KOPT-K1 (cell line): ENCODE data around the gene APOL6.

Experiments
- H3K27ac ChIP-seq: fragments of 200-600 bp; sonication (generic); 2 replicates; pipeline ENCODE4 v1.5.1; 2016; ENCODE audit warnings: antibody characterized with exemption, mild to moderate bottlenecking, low read depth, low read length; ENCODE audit not compliant: poor library complexity, severe bottlenecking
- H3K36me3 ChIP-seq: fragments of 200-600 bp; sonication (generic); 2 replicates; pipeline ENCODE4 v1.5.1; 2017; ENCODE audit warnings: antibody characterized with exemption, mild to moderate bottlenecking, low read length, moderate library complexity; ENCODE audit not compliant: insufficient read depth
- H3K9me3 ChIP-seq: fragments of 200-600 bp; sonication (generic); 2 replicates; pipeline ENCODE4 v1.5.1; 2017; ENCODE audit warnings: antibody characterized with exemption, low read length, mild to moderate bottlenecking; ENCODE audit not compliant: insufficient read depth, poor library complexity, severe bottlenecking

The APOL6 gene, protein sequence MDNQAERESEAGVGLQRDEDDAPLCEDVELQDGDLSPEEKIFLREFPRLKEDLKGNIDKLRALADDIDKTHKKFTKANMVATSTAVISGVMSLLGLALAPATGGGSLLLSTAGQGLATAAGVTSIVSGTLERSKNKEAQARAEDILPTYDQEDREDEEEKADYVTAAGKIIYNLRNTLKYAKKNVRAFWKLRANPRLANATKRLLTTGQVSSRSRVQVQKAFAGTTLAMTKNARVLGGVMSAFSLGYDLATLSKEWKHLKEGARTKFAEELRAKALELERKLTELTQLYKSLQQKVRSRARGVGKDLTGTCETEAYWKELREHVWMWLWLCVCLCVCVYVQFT

DNA sequence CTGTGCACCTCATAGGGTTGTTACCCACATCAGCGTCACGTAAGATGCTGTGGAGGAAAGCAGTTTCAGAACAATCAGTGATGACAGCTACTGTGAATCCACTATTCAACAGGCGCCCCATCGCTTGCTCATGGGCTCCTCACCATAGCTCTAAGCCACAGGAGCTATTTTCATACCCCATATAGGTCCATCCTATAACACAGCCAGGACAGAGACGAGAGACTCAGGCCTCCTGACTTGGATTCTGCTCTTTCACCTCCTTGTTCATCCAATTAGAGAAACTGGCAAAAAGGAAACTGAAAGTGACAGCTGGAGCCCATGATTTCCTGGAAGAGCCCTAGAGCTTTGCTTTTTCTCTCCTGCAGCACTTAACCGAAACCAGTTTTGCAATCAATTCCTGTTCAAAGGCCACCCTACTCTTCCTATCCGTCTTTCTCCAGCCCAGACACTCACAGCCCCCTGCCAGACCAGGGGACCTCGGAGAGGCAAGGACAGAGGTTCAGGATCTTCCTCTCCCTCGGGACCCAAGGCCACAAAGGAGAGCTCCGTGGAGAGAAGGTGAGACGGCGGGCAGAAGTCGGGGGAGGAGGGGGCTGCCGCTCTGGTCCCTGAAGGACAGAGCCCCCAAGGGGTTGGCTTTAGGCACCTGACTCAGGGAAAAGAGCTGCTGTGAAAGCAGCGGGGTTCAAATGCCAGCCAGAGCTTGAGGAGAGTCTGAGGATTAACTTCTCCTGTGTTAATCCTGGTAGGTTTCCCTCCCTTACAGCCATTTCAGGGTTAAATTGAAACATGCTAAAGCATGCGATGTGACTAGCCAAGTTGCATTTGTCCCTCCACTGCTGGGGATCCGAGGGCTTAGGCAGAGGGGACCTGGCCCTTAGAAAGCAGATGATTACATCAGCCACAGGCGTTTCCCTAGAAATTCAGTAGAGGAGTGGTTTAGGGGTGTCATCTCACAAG lies at the start of gene APOL6:
APOL6 (plus strand) TSS at position 381 of the 960 bp plus-strand sequence. CDS start 7,980 bp downstream, outside the sequence.
- Histone ChIP-seq H3K36me3 (peaks cover 7% of the 10 kb centered on the region), H3K27ac (peak within 1 kb of the TSS; percentile 98), H3K9me3 (peaks cover 15% of the 10 kb centered on the region)

DNA sequence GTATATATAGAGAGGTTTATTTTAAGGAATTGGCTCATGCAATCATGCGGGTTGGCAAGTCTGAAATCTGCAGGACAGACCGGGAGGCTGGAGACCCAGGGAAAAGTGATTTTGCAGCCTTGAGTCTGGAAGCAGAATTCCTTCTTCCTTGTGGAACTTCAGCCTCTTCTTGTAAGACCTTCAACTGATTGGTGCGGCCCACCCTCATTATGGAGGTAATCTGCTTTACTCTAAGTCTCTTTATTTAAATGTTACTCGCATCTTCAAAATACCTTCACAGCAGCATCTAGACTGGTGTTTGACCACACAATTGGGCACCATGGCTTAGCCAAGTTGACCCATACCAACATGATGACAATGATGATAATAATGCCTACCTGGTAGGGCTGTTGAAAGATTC lies 48.9 kb upstream of the APOL6 start:
- Histone ChIP-seq H3K36me3 (no peaks in the 10 kb centered on the region), H3K27ac (no peak overlapping the region), H3K9me3 (no peaks in the 10 kb centered on the region)

DNA sequence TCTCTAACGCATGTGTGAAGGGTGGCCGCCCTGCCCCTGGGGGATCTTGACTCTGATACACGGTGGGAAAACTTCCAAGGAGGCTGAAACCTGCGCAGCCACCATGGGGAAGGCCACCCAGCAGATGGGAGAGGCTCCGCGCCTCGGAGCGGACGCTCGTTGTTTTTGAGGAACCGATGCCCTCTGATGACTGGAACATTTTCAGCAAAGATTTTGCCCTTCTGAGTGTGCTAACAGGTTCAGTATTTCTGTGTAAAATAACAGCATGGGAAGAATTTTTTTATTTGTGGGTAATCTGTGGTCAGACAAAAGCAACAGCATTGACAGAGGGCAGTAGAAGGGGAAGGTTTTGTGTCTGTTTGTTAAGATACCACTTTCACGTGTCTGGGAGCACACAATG lies 47.8 kb upstream of the APOL6 start:
- no peak overlapping the region for H3K27ac ChIP-seq
- H3K36me3 ChIP-seq, result no peaks in the 10 kb centered on the region
- no peaks in the 10 kb centered on the region for H3K9me3 ChIP-seq

DNA sequence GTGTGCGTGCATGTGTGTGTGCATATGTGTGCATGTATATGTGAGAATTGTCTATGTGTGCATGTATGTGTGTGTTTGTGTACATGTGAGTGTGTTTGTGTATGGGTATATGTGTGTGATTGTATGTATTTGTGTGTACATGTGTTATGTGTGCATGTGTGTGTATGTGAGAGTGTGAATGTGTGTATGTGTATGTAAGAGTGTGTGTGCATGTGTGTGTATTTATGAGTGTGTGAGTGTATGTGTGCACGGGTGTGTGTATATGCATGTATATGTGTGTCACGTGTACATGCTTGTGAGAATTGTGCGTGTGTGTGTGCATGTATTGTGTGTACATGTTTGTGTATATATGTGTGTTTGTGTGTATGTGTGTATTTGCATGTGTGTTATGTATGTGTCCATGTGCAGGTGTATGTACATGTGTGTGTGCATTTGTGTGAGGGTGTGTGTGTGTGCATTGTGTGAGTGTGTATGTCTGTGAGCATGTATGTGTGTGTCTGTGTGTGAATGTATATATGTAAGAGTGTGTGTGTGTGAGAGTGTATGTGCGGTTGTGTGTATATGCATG lies 47.1 kb upstream of the APOL6 start:
- H3K27ac ChIP-seq, result no peak overlapping the region
- H3K36me3 ChIP-seq, result no peaks in the 10 kb centered on the region
- H3K9me3 ChIP-seq, result no peaks in the 10 kb centered on the region

DNA sequence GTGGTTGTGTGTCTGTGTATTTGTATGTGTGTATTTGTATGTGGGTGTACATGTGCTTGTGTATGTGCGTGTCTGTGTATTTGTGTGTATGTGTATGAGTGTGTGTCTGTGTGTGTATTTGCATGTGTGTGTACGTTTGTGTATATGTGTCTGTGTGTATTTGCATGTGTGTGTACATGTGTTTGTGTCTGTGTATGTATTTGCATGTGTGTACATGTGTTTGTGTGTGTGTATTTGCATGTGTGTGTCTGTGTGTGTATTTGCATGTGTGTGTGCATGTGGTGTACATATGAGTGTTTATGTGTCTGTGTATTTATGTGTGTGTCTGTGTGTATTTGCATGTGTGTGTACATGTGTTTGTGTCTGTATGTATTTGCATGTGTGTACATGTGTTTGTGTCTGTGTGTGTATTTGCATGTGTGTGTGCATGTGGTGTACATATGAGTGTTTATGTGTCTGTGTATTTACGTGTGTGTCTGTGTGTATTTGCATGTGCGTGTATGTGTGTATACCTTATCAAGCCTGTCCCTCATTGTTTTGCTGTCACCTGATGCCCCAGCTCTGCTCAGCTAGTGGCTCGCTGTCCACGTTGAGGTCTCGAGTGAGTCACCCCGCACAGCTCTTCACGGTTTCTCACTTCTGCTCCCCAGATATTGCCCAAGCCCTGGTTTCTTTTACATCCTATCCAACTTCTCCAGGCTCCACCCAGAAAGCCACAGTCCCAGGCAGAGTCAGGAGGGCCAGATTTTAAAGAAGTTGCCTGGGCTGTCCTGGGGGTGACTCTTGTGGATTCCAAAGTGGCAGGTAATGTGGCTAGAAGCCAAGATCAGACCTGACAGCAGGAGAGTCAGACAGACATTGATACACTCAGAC lies 46.3 kb upstream of the APOL6 start:
- no peaks in the 10 kb centered on the region for H3K9me3 ChIP-seq
- H3K36me3 ChIP-seq, result no peaks in the 10 kb centered on the region
- no peak overlapping the region for H3K27ac ChIP-seq

DNA sequence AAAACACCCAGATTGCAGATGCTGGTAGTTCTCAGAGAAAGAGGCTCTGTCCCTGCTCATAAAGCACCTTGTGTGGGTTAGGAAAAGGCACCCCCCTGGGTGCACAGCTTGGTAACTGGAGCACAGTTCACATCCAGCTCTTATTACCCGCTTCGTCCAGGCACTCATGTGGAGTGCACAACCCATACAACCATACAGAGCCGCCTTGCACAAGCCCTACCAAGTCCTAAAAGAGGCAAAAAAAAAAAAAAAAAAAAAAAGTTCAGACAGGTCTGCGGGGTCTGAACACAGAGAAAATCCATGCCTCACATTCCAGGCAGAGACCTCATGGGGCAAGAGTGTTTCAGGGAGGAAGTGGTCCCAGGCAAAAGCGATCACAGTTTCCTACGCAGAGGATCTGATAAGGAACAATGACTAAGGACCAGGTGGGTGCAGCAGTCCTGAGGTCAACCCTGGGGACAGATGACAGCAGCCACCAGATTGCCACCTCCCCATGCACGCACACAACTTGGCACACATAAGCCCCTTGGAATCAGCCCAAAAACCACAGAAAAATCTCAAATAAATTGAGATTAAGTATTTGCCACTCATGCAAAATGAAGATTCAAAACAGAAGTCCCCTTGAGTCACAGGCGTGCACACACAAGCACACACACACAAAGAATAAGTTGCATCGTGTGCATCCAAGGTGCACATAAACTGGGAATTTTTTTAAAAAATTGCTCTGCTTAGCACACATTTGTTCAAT lies 43.5 kb upstream of the APOL6 start:
- Histone ChIP-seq H3K9me3 (no peaks in the 10 kb centered on the region), H3K27ac (no peak overlapping the region), H3K36me3 (no peaks in the 10 kb centered on the region)

DNA sequence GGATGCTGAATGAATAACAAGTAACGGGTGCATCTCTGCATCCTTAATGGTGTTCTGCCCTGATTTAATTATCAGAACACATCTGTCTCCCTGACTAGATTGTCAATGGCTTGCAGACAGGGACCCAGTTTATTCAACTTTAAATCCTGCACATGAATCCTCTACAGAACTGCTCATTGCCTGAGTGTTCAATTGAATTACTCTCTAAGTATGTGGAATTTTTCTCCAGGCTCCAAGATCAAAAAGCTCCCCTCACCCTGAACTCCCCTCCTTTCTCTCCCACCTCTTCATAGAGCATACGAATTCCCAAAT lies 42.9 kb upstream of the APOL6 start:
- Histone ChIP-seq H3K27ac (no peak overlapping the region), H3K9me3 (no peaks in the 10 kb centered on the region), H3K36me3 (no peaks in the 10 kb centered on the region)

DNA sequence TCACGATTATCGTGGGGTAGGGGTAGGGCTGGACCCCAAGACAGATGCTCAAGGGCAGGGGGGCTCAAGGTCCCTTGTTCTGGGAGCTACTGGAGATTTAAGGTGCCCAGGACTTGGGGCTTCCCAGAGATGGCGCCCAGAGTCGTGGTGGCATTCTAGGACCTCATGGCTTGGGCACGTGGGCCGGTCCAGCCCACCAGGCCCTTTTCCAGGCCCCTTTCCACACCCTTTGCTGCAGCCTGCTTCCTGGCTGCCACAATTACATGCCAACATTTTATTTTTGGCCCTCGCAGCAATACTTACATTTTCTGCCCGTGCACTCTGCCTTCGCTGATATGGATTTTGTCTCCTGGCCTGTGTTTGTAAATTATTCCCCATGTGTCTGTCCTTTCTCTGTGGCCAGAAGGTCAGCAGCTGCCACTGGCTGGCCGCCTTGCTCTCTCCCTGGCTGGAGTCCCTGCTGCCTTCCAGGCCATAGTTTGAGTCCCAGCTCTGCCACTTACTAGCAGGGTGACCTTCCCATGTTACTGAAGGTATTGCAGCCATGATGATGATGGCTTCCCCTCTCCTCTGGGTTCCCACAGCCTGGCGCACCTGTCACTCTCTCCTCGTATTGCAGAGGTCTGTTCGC lies 42.3 kb upstream of the APOL6 start:
- Histone ChIP-seq H3K36me3 (no peaks in the 10 kb centered on the region), H3K27ac (no peak overlapping the region)

DNA sequence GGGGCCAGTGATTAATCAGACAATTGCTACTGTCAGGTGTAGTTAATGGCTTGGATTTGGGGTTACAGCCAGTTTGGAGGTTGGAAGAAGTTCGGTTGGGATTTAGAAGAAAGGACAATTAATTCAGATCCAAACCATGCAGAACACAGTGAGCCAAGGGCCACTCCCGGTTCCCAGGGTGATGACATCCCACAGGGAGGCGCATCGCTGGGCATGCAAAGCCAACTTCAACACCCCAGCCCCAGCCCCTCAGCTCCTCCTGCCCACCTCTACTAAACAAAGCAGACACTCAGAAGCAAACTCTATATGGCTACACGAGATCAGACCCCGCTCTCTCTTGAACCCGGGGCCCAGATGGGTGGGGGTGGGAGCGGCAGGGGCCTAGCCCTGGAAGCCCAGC lies 41.3 kb upstream of the APOL6 start:
- H3K36me3 ChIP-seq, result no peaks in the 10 kb centered on the region
- H3K9me3 ChIP-seq, result no peaks in the 10 kb centered on the region
- no peak overlapping the region for H3K27ac ChIP-seq

More for the DNA sequence above, 42.3 kb upstream of the APOL6 start:
- H3K9me3 ChIP-seq, result no peaks in the 10 kb centered on the region

DNA sequence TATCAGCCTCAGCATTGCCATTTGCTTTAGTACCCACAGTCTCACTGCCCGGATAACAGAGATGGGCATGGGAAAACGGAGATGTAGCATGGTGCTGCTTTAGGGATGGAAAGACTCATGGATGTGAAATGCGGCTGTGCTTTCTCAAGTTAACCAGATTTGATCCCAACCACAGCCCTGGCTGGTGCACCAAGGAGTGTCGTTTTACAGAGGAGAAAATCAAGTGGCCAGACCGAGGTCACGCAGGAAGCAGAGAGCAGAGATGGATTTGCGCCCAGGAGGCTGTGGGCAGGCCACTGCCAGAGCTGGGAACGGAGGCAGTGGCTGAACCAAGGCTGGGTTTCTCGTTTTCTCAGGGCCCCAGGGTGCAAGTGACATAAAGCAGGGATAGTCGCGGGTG lies 40.2 kb upstream of the APOL6 start:
- Histone ChIP-seq H3K36me3 (no peaks in the 10 kb centered on the region), H3K9me3 (no peaks in the 10 kb centered on the region), H3K27ac (no peak overlapping the region)

DNA sequence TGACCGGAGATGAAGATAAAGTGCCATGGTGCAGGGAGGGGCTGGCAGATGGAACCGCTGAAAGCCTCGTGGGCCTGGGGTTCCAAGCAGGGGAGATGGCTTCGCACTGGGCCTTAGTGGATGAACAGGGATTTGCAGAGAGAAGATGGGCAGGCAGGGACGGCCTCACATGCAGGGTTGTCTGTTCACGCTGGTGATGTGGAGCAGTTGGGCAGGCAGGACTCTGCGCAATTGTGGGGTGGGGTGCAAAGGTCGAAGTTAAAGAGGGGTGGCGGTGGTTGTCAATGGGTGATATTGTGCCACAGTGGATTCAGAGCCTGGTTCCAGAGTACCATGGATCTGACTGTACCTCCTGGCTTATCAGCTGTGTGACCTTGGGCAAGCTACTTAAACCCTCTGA lies 39.0 kb upstream of the APOL6 start:
- Histone ChIP-seq H3K36me3 (no peaks in the 10 kb centered on the region), H3K9me3 (no peaks in the 10 kb centered on the region), H3K27ac (no peak overlapping the region)

DNA sequence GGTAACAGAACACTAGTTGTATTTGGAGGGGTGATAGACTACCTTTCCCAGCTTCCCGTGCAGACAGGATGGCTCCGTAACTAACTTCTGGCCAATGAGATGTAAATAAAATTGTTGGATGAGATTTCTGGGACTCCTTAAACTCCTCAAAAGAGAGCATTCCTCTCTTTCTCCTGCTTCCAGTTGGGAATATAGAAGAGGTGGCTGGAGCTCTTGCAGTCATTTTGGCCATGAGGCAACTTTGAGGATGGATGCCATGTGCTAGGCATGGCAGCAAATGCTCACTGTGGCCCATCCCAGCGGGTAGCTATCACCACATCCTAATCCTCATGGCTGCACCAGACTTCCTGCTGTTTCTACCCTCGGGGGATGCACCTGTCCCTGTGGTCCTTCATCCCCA lies 38.5 kb upstream of the APOL6 start:
- Histone ChIP-seq H3K36me3 (no peaks in the 10 kb centered on the region), H3K9me3 (no peaks in the 10 kb centered on the region), H3K27ac (no peak overlapping the region)

DNA sequence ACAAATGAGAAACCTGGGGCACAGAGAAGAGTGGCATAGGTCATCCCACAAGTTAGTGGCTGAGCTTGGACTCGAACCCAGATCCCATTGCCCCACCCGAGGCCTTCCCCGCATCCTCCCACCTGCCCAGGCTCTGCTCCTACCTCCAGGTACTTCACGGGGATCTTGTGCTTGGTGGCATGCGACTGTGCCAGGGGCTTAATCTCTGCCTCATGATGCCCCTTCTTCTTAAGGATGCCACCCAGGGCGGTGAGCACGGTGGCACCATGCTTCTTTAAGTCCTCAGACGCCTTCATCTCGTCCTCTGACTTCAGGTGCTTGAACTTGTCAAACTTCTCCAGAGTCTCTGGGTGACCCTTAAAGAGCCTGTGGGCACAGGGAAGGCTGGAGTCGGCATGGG lies 37.5 kb upstream of the APOL6 start:
- Histone ChIP-seq H3K36me3 (no peaks in the 10 kb centered on the region), H3K27ac (no peak overlapping the region), H3K9me3 (no peaks in the 10 kb centered on the region)
